NOMO-1 treated with dmso at 0.1 percent for 144 hours (cell line): ENCODE measurements around the gene CARMIL1.
"Not testable (repeated sequence)": the region's sequence is repeated elsewhere in the genome, so short reads cannot be mapped to it uniquely, and the experiment has no call there.

ENCODE experiments used
- DNase-seq: peaks from one replicate; lab custom pipeline; 2025; ENCODE audit not compliant: unreplicated experiment; lab: John Stamatoyannopoulos, UW

CARMIL1 gene

DNA sequence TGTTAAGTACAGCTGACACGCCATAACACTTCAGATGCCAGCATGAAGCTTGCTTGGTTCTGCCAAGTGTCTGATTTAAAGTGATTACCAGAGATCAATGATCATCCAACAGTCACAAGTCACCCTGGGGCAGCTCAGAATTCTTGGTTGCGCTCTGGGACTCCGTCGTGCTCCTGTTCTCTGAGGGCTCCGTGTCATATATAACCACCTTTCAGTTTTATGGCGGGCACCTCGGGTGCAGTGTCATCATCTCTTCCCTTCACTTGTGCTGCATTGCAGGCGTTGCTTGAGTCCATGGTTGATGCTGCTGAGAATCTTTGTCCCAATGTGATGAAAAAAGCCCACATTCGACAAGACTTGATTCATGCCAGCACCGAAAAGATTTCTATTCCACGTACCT is 271.5 kb downstream of the CARMIL1 start:
- DNase-seq = no peak

- DNase-seq = no peak
Measured at GRCh38 chr6:25553502-25553901, 274.3 kb downstream of the CARMIL1 start.

DNA sequence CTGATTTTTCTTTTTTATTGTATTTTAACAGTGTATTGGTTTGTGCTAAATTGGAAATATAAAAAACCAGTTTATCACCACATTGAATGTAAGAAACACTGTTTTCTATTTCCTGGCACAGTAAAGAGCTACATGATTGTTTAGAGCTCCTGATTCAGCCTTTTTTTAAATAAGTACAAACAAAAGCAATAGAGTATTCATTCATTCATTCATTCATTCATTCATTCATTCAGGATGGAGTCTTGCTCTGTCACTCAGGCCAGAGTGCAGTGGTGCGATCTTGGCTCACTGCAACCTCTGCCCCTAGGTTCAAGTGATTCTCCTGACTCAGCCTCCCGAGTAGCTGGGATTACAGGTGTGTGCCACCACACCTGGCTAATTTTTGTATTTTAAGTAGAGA is 276.0 kb downstream of the CARMIL1 start:
- DNase-seq = no peak

GRCh38 chr6:25556516-25556915 is 277.3 kb downstream of the CARMIL1 start:
- peak; percentile 46 for DNase-seq

GRCh38 chr6:25558155-25558817 is 279.1 kb downstream of the CARMIL1 start:
- no peak for DNase-seq

GRCh38 chr6:25560865-25561264 is 281.7 kb downstream of the CARMIL1 start:
- DNase-seq = no peak

GRCh38 chr6:25564943-25565342 is 285.8 kb downstream of the CARMIL1 start:
- DNase-seq = peak; percentile 64

GRCh38 chr6:25570578-25570977 is 291.4 kb downstream of the CARMIL1 start:
- DNase-seq = no peak

GRCh38 chr6:25576919-25577318 is 297.7 kb downstream of the CARMIL1 start:
- DNase-seq = no peak

GRCh38 chr6:25578538-25578937 is 299.4 kb downstream of the CARMIL1 start:
- DNase-seq = no peak

GRCh38 chr6:25579391-25579883 is 300.3 kb downstream of the CARMIL1 start:
- DNase-seq = no peak

- DNase-seq = no peak
Measured at GRCh38 chr6:25579902-25580495, 300.8 kb downstream of the CARMIL1 start.

DNA sequence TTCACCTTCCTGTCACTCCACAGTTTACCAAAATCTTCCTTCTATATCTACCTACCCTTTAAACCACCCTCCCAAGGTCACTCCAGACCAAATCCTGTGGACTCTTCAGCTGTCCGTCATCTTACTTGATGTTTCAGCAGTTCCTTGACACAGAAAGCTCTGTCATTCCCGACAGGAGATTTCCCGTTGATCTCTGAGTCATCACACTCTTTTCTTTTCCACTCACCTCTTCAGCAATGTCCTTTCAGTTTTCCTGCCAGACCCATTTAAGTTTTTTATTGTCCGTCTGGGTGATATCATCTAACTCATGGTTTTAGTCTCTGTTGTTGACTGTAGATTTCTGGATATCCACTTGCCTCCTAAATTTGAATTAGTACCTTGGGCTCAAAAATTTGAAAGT is 302.9 kb downstream of the CARMIL1 start:
- DNase-seq = no peak

- DNase-seq = no peak
Measured at GRCh38 chr6:25583099-25583498, 303.9 kb downstream of the CARMIL1 start.

GRCh38 chr6:25583906-25584305 is 304.7 kb downstream of the CARMIL1 start:
- DNase-seq = no peak

DNA sequence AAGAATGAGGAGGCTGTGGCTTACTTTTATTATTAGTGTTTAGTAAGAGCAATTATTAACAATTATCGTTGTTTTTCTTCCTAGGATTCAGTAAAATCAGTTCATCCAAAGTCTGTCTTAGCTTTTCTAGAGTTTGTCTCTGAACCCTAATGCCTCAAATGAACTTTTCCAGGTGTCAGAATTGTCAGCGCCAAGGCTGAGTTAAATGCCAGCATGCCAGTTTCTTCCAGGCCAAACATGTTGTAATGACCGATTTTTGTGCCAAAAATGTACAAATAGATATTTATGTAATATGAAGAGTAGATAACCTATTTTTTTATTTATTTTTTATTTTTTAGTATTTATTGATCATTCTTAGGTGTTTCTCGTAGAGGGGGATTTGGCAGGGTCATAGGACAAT is 306.1 kb downstream of the CARMIL1 start:
- DNase-seq = no peak

DNA sequence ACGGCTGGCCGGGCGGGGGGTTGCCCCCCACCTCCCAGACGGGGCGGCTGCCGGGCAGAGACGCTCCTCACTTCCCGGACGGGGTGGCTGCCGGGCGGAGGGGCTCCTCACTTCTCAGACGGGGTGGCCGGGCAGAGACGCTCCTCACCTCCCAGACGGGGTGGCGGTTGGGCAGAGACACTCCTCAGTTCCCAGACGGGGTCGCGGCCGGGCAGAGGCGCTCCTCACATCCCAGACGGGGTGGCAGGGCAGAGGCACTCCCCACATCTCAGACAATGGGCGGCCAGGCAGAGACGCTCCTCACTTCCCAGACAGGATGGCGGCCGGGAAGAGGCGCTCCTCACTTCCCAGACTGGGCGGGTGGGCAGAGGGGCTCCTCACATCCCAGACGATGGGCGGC is 306.9 kb downstream of the CARMIL1 start:
- not testable (repeated sequence) for DNase-seq

GRCh38 chr6:25586927-25587326 is 307.8 kb downstream of the CARMIL1 start:
- DNase-seq = no peak

DNA sequence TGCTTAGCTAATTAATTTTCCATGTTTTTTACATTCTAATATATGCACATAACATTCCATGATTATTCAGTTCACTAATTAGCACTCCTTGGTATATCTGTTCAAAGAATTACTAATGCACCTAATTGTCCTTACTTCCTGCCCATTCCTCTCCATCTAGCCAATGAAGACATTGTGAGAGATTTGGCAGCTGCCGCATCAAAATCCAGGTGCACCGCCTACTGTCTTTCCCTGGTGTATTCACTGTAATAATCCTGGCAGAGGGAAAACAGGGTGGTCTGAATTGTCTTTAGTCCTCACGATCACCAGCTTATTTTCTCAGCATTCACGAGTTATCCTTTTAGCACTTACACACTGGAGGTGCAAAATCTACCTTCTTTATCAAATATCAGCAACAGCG is 311.8 kb downstream of the CARMIL1 start:
- no peak for DNase-seq

- no peak for DNase-seq
Measured at GRCh38 chr6:25596928-25597818, 318.0 kb downstream of the CARMIL1 start.

GRCh38 chr6:25599516-25600085 is 320.4 kb downstream of the CARMIL1 start:
- DNase-seq = no peak
